HEK293 (cell line): ENCODE measurements around the gene ASIC4.

Source experiments
- CTCF ChIA-PET: fragments of 350-600 bp; formaldehyde crosslinking; extraction: SDS; loops from one replicate; lab custom pipeline; 2021; ENCODE audit warnings: antibody characterized with exemption; lab: Yijun Ruan, JAX
- POLR2A ChIA-PET: fragments of 300-600 bp; formaldehyde crosslinking; extraction: SDS; loops from one replicate; lab custom pipeline; 2020; ENCODE audit warnings: antibody characterized with exemption, inconsistent platforms; lab: Yijun Ruan, JAX
- H3K27ac ChIP-seq: fragments of 200-500 bp; sonication (Bioruptor generic); 2 replicates; pipeline ENCODE4 v1.5.1; 2014; ENCODE audit warnings: low read depth, low read length, control low read depth, inconsistent platforms; ENCODE audit errors: extremely low read depth
- H3K36me3 ChIP-seq, 2 experiments: fragments of 200-500 bp in 1 of 2; sonication (Bioruptor generic) in 1 of 2; 1 replicate in 1 of 2; 2 replicates in 1 of 2; pipeline ENCODE4 v1.5.1; 2014 to 2017; ENCODE audit warnings: inconsistent platforms in 2 of 2, low read length in 2 of 2; ENCODE audit not compliant: control insufficient read depth in 2 of 2, insufficient read depth in 1 of 2
- H3K4me1 ChIP-seq: fragments of 200-500 bp; sonication (Bioruptor generic); 2 replicates; pipeline ENCODE4 v1.5.1; 2014; ENCODE audit warnings: mild to moderate bottlenecking, low read length, inconsistent platforms; ENCODE audit not compliant: control insufficient read depth, insufficient read depth
- H3K4me3 ChIP-seq: 2 replicates; pipeline ENCODE4 v1.5.1; 2011; ENCODE audit warnings: low read depth, mild to moderate bottlenecking, control low read depth, low read length, moderate library complexity
- H3K9me3 ChIP-seq: fragments of 200-500 bp; sonication (Bioruptor generic); 2 replicates; pipeline ENCODE4 v1.5.1; 2014; ENCODE audit warnings: low read depth, low read length, inconsistent platforms; ENCODE audit not compliant: control insufficient read depth, insufficient read depth
- GFI1B ChIP-seq: fragments of 450-650 bp; formaldehyde crosslinking; IDR thresholded peaks from 2 replicates; pipeline ENCODE4 v1.5.1; 2016; ENCODE audit warnings: missing biosample characterization, missing genetic modification characterization
- HOXA7 ChIP-seq: sonication (generic); formaldehyde crosslinking; IDR thresholded peaks from 2 replicates; pipeline ENCODE4 v1.8.1; 2022; ENCODE audit warnings: missing genetic modification reagents, borderline replicate concordance
- PRDM6 ChIP-seq: fragments of 450-650 bp; formaldehyde crosslinking; IDR thresholded peaks from 2 replicates; pipeline ENCODE4 v1.5.1; 2017; ENCODE audit warnings: missing biosample characterization, missing genetic modification characterization
- SCRT2 ChIP-seq: fragments of 450-650 bp; formaldehyde crosslinking; IDR thresholded peaks from 2 replicates; pipeline ENCODE4 v1.5.1; 2016; ENCODE audit warnings: missing biosample characterization, missing genetic modification characterization
- TRIM28 ChIP-seq: IDR thresholded peaks from 2 replicates; pipeline ENCODE4 v1.6.1; 2011; ENCODE audit warnings: low read length, control low read depth, borderline replicate concordance
- ZBTB20 ChIP-seq: fragments of 450-650 bp; formaldehyde crosslinking; IDR thresholded peaks from 2 replicates; pipeline ENCODE4 v1.5.1; 2016; ENCODE audit warnings: missing biosample characterization, missing genetic modification characterization
- ZEB2 ChIP-seq: fragments of 450-650 bp; formaldehyde crosslinking; IDR thresholded peaks from 2 replicates; pipeline ENCODE4 v1.5.1; 2016; ENCODE audit warnings: missing biosample characterization, missing genetic modification characterization
- ZFHX2 ChIP-seq: fragments of 450-650 bp; formaldehyde crosslinking; conservative IDR thresholded peaks from 2 replicates; pipeline ENCODE4 v1.5.1; 2016; ENCODE audit warnings: missing biosample characterization, missing genetic modification characterization
- ZFP41 ChIP-seq: fragments of 450-650 bp; formaldehyde crosslinking; IDR thresholded peaks from 2 replicates; pipeline ENCODE4 v1.5.1; 2016; ENCODE audit warnings: missing biosample characterization, missing genetic modification characterization, borderline replicate concordance
- ZNF10 ChIP-seq: fragments of 450-650 bp; formaldehyde crosslinking; IDR thresholded peaks from 2 replicates; pipeline ENCODE4 v1.5.1; 2017; ENCODE audit warnings: missing biosample characterization, missing genetic modification characterization
- ZNF112 ChIP-seq: fragments of 450-650 bp; formaldehyde crosslinking; IDR thresholded peaks from 2 replicates; pipeline ENCODE4 v1.5.0; 2017; ENCODE audit warnings: missing biosample characterization, missing genetic modification characterization
- ZNF16 ChIP-seq: fragments of 450-650 bp; formaldehyde crosslinking; IDR thresholded peaks from 2 replicates; pipeline ENCODE4 v1.5.1; 2016; ENCODE audit warnings: low read depth, missing biosample characterization, missing genetic modification characterization
- ZNF23 ChIP-seq: fragments of 450-650 bp; formaldehyde crosslinking; IDR thresholded peaks from 2 replicates; pipeline ENCODE4 v1.5.1; 2016; ENCODE audit warnings: missing biosample characterization, missing genetic modification characterization, borderline replicate concordance
- ZNF549 ChIP-seq: fragments of 450-650 bp; IDR thresholded peaks from 2 replicates; pipeline ENCODE4 v1.5.1; 2018; ENCODE audit warnings: missing biosample characterization, missing genetic modification characterization, mild to moderate bottlenecking, inconsistent platforms, moderate library complexity
- ZNF585B ChIP-seq: fragments of 450-650 bp; formaldehyde crosslinking; IDR thresholded peaks from 2 replicates; pipeline ENCODE4 v1.5.1; 2016; ENCODE audit warnings: missing biosample characterization, missing genetic modification characterization
- ZNF629 ChIP-seq: fragments of 450-650 bp; formaldehyde crosslinking; IDR thresholded peaks from 2 replicates; pipeline ENCODE4 v1.5.1; 2017; ENCODE audit warnings: missing biosample characterization, missing genetic modification characterization
- ZNF658 ChIP-seq: fragments of 450-650 bp; formaldehyde crosslinking; IDR thresholded peaks from 2 replicates; pipeline ENCODE4; 2016; ENCODE audit warnings: missing biosample characterization, missing genetic modification characterization
- ZNF785 ChIP-seq: fragments of 450-650 bp; formaldehyde crosslinking; IDR thresholded peaks from 2 replicates; pipeline ENCODE4 v1.5.1; 2016; ENCODE audit warnings: missing biosample characterization, missing genetic modification characterization
- ZNF830 ChIP-seq: fragments of 450-650 bp; IDR thresholded peaks from 2 replicates; pipeline ENCODE4 v1.5.0; 2018; ENCODE audit warnings: missing biosample characterization, missing genetic modification characterization, low read depth, mild to moderate bottlenecking, moderate library complexity
- ZSCAN4 ChIP-seq: fragments of 450-650 bp; formaldehyde crosslinking; IDR thresholded peaks from 2 replicates; pipeline ENCODE4 v1.5.1; 2017; ENCODE audit warnings: missing biosample characterization, missing genetic modification characterization
- TF ChIP-seq, protein P1 (sequence below): fragments of 450-650 bp; formaldehyde crosslinking; IDR thresholded peaks from 2 replicates; pipeline ENCODE4 v1.5.1; 2016; ENCODE audit warnings: missing biosample characterization, missing genetic modification characterization

Gene ASIC4

DNA sequence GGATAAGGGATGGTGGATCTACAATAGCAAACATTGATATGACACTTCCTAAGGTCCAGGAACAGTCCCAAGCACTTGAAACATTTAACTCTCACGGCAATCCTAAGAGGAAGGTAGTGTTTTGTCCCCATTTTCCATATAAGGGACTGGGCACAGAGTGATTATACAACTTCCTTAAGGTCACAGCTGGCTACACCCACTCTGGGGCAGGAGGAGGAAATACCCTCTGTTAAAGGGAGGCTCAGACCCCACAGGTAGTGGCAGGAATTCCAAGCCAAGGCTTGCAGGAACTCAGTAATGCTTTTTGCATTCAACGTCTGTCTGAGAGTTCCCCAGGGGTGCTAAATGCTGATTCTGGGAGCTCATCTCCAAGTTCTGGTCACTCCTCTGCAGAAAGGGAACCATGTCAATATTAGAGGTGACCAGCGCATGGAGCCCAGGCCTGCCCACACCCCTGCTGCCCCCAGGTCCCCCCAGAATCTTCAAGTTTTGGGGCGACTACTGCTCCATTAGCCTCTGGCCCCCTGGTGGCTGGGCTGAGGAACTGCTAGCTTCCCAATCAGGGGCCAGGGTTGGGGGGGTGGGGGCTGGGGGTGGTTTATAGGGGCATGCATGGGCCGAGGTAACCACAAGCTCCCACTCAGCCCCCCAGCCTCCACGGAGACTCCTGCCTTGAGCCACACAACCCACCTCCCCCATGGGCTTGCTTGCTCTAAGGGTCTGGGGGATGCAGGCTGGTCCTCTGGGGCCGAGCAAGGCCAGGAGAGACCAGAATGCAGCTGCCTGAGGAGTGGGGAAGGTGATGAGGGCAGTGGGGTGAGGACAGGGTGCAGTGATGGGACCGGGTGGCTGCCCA, 46.0 kb downstream of the ASIC4 start (continued):
- TF ChIP-seq PRDM6 (no peak), SCRT2 (tag by site-specific recombination) (no peak)

GRCh38 chr2:219560893-219561178, 46.6 kb downstream of the ASIC4 start:
- no peaks in the 10 kb centered on the region for H3K4me1 ChIP-seq
- TF ChIP-seq ZFHX2 (tag by site-specific recombination) (no peak), ZNF585B (tag by site-specific recombination) (no peak), ZNF629 (tag by site-specific recombination) (no peak), HOXA7 (CRISPR knock-in tag) (no peak), ZNF785 (tag by site-specific recombination) (no peak), ZEB2 (no peak), GFI1B (tag by site-specific recombination) (no peak), TRIM28 (no peak), ZNF10 (tag by site-specific recombination) (no peak), ZNF112 (tag by site-specific recombination) (no peak), ZFP41 (tag by site-specific recombination) (no peak), ZNF830 (no peak), ZNF23 (tag by site-specific recombination) (no peak), ZSCAN4 (no peak), ZNF549 (tag by site-specific recombination) (no peak), ZNF658 (tag by site-specific recombination) (no peak), ZBTB20 (tag by site-specific recombination) (no peak), ZNF16 (no peak)
- TF ChIP-seq, protein P1, sequence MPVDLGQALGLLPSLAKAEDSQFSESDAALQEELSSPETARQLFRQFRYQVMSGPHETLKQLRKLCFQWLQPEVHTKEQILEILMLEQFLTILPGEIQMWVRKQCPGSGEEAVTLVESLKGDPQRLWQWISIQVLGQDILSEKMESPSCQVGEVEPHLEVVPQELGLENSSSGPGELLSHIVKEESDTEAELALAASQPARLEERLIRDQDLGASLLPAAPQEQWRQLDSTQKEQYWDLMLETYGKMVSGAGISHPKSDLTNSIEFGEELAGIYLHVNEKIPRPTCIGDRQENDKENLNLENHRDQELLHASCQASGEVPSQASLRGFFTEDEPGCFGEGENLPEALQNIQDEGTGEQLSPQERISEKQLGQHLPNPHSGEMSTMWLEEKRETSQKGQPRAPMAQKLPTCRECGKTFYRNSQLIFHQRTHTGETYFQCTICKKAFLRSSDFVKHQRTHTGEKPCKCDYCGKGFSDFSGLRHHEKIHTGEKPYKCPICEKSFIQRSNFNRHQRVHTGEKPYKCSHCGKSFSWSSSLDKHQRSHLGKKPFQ (tag by site-specific recombination) = no peak
- H3K9me3 ChIP-seq = no peaks in the 10 kb centered on the region
- ChIA-PET CTCF (interaction anchor here (0.5 to 2.5 kb wide), 23 partner anchors 9 to 1168 kb away, joined by 3 to 32 read pairs (median 5); partner anchors contain the start of genes OBSL1 and STK11IP), POLR2A (interaction anchor here (1.4 to 3.7 kb wide), 3 partner anchors 9 to 37 kb away, joined by 6 to 25 read pairs (median 18); partner anchors contain the start of genes INHA, OBSL1 and STK11IP)
- H3K36me3 ChIP-seq = peaks cover 8 to 86% of the 10 kb centered on the region in 2 experiments; a peak in 2 of 3 replicates
- no peak overlapping the region for H3K27ac ChIP-seq
- no peak overlapping the region for H3K4me3 ChIP-seq
